IMR-90 (cell line): ENCODE data around the gene LATS1. TPM values are rescaled to one million over a fixed set of nuclear protein-coding genes. Genes with fewer than 3 reads are reported as not detected.

ENCODE experiments used
- ATAC-seq: fragments of 200-7000 bp; cut with Tn5 transposase; 2 replicates; pipeline ENCODE4 v1.9.1; 2020; ENCODE audit warnings: low read depth, mild to moderate bottlenecking, moderate library complexity
- BruUV-seq: library from RNA; stranded (reverse); fragments of 400-500 nt; replicated peaks from 2 replicates; lab custom pipeline; 2021; lab: Mats Ljungman, UMichigan
- CTCF ChIA-PET: fragments of 300-600 bp; formaldehyde crosslinking; extraction: SDS; loops from one replicate; lab custom pipeline; 2021; ENCODE audit warnings: antibody characterized with exemption; lab: Yijun Ruan, JAX
- POLR2A ChIA-PET: fragments of 300-600 bp; sonication (Branson Sonifier 250); formaldehyde crosslinking; loops from one replicate; lab custom pipeline; 2022; ENCODE audit warnings: antibody characterized with exemption; ENCODE audit not compliant: unreplicated experiment; lab: Charles Lee
- DNase-seq: peaks from one replicate; pipeline ENCODE4 v3.0.0; 2013
- H2AFZ ChIP-seq: replicated peaks from 2 replicates; pipeline ENCODE3; 2013; ENCODE audit warnings: low read length, mild to moderate bottlenecking; ENCODE audit not compliant: poor library complexity
- H2AK5ac ChIP-seq: 2 replicates; pipeline ENCODE4 v1.6.1; 2013; ENCODE audit warnings: low read depth, low read length, inconsistent platforms
- H2AK9ac ChIP-seq: replicated peaks from 2 replicates; pipeline ENCODE3; 2013; ENCODE audit warnings: mild to moderate bottlenecking, low read depth, low read length, moderate library complexity; ENCODE audit not compliant: poor library complexity
- H2BK120ac ChIP-seq: 2 replicates; pipeline ENCODE4 v1.6.1; 2013; ENCODE audit warnings: low read depth, low read length, inconsistent platforms
- H2BK15ac ChIP-seq: 3 replicates; pipeline ENCODE4 v1.6.1; 2013; ENCODE audit warnings: low read depth, low read length, inconsistent platforms
- H2BK20ac ChIP-seq: 2 replicates; pipeline ENCODE4 v1.6.1; 2013; ENCODE audit warnings: low read depth, mild to moderate bottlenecking, inconsistent platforms, low read length, moderate library complexity
- H2BK5ac ChIP-seq: 2 replicates; pipeline ENCODE4 v1.6.1; 2013; ENCODE audit warnings: mild to moderate bottlenecking, low read depth, low read length, inconsistent platforms; ENCODE audit not compliant: poor library complexity, severe bottlenecking
- H3K14ac ChIP-seq: replicated peaks from 2 replicates; pipeline ENCODE4 v1.6.1; 2013; ENCODE audit warnings: low read depth, low read length, inconsistent platforms
- H3K18ac ChIP-seq: 2 replicates; pipeline ENCODE4 v1.6.1; 2013; ENCODE audit warnings: low read depth, low read length, control low read depth
- H3K23ac ChIP-seq: 2 replicates; pipeline ENCODE4 v1.6.1; 2013; ENCODE audit warnings: low read depth, low read length, inconsistent platforms
- H3K27ac ChIP-seq: 2 replicates; pipeline ENCODE4 v1.5.1; 2013; ENCODE audit warnings: mild to moderate bottlenecking, control low read depth, low read length; ENCODE audit not compliant: insufficient read depth
- H3K27me3 ChIP-seq: 2 replicates; pipeline ENCODE4 v1.6.1; 2013; ENCODE audit warnings: low read length; ENCODE audit not compliant: control insufficient read depth, insufficient read depth
- H3K36me3 ChIP-seq: 2 replicates; pipeline ENCODE4 v1.6.1; 2013; ENCODE audit warnings: low read length, mixed read lengths; ENCODE audit not compliant: control insufficient read depth, insufficient read depth
- H3K4ac ChIP-seq: 2 replicates; pipeline ENCODE4 v1.6.1; 2013; ENCODE audit warnings: low read depth, low read length, inconsistent platforms
- H3K4me1 ChIP-seq: 2 replicates; pipeline ENCODE4 v1.6.1; 2013; ENCODE audit warnings: low read length, mixed read lengths; ENCODE audit not compliant: control insufficient read depth, insufficient read depth
- H3K4me2 ChIP-seq: 2 replicates; pipeline ENCODE4 v1.6.1; 2013; ENCODE audit warnings: low read depth, mild to moderate bottlenecking, control low read depth, low read length, moderate library complexity
- H3K4me3 ChIP-seq: 2 replicates; pipeline ENCODE4 v1.5.1; 2013; ENCODE audit warnings: low read depth, mild to moderate bottlenecking, control low read depth, low read length, moderate library complexity; ENCODE audit not compliant: insufficient read depth
- H3K56ac ChIP-seq: 2 replicates; pipeline ENCODE4 v1.6.1; 2013; ENCODE audit warnings: low read length, inconsistent platforms; ENCODE audit not compliant: insufficient read depth; ENCODE audit errors: extremely low read depth
- H3K79me1 ChIP-seq, 2 experiments: 2 replicates each; pipeline ENCODE4 v1.6.1; 2013; ENCODE audit warnings: low read length in 2 of 2, inconsistent platforms in 1 of 2, low read depth in 1 of 2
- H3K9ac ChIP-seq: 2 replicates; pipeline ENCODE4 v1.6.1; 2013; ENCODE audit warnings: low read depth, low read length, control low read depth
- H3K9me1 ChIP-seq: 2 replicates; pipeline ENCODE4 v1.6.1; 2013; ENCODE audit warnings: low read length, inconsistent platforms; ENCODE audit not compliant: insufficient read depth
- H3K9me3 ChIP-seq: 2 replicates; pipeline ENCODE4 v1.6.1; 2013; ENCODE audit warnings: low read length; ENCODE audit not compliant: control insufficient read depth, insufficient read depth
- H4K20me1 ChIP-seq: 2 replicates; pipeline ENCODE4 v1.6.1; 2013; ENCODE audit warnings: low read length, inconsistent platforms; ENCODE audit not compliant: insufficient read depth
- H4K5ac ChIP-seq: 2 replicates; pipeline ENCODE4 v1.6.1; 2013; ENCODE audit warnings: mild to moderate bottlenecking, low read depth, low read length, control low read depth
- H4K8ac ChIP-seq, 2 experiments: 2 replicates each; pipeline ENCODE4 v1.6.1; 2013; ENCODE audit warnings: low read depth in 2 of 2, low read length in 2 of 2, control low read depth in 1 of 2, inconsistent platforms in 1 of 2
- H4K91ac ChIP-seq: 2 replicates; pipeline ENCODE4 v1.6.1; 2013; ENCODE audit warnings: low read depth, low read length, inconsistent platforms; ENCODE audit not compliant: insufficient read depth
- BHLHE40 ChIP-seq: fragments of 150-350 bp; IDR thresholded peaks from 2 replicates; pipeline ENCODE4 v1.6.1; 2016; ENCODE audit warnings: mild to moderate bottlenecking, low read depth, low read length
- CEBPB ChIP-seq: IDR thresholded peaks from 2 replicates; pipeline ENCODE4 v1.6.1; 2012; ENCODE audit warnings: low read depth, low read length, improper control_type of control experiment
- CHD1 ChIP-seq: IDR thresholded peaks from 2 replicates; pipeline ENCODE4 v1.6.1; 2012; ENCODE audit warnings: low read depth, low read length, improper control_type of control experiment
- CTCF ChIP-seq: conservative IDR thresholded peaks from 2 replicates; pipeline ENCODE4 v1.5.1; 2012; ENCODE audit warnings: mild to moderate bottlenecking, low read depth, low read length, improper control_type of control experiment
- ELK1 ChIP-seq: fragments of 150-350 bp; IDR thresholded peaks from 2 replicates; pipeline ENCODE4 v1.6.1; 2016; ENCODE audit warnings: low read depth, mild to moderate bottlenecking, low read length, moderate library complexity, borderline replicate concordance
- FOS ChIP-seq: fragments of 150-350 bp; IDR thresholded peaks from 2 replicates; pipeline ENCODE4 v1.6.1; 2016; ENCODE audit warnings: low read depth, low read length
- MAFK ChIP-seq: IDR thresholded peaks from 2 replicates; pipeline ENCODE4 v1.6.1; 2012; ENCODE audit warnings: low read depth, low read length, improper control_type of control experiment
- MAZ ChIP-seq: IDR thresholded peaks from 2 replicates; pipeline ENCODE4 v1.6.1; 2012; ENCODE audit warnings: low read depth, mild to moderate bottlenecking, low read length, improper control_type of control experiment, moderate library complexity, borderline replicate concordance
- MXI1 ChIP-seq: IDR thresholded peaks from 2 replicates; pipeline ENCODE4 v1.6.1; 2012; ENCODE audit warnings: low read depth, mild to moderate bottlenecking, low read length, moderate library complexity, borderline replicate concordance
- NFE2L2 ChIP-seq: fragments of 150-350 bp; IDR thresholded peaks from 2 replicates; pipeline ENCODE4 v1.6.1; 2016; ENCODE audit warnings: low read depth, mild to moderate bottlenecking, low read length
- POLR2A ChIP-seq: IDR thresholded peaks from 2 replicates; pipeline ENCODE4 v1.6.1; 2012; ENCODE audit warnings: mild to moderate bottlenecking, low read depth, low read length
- RAD21 ChIP-seq: IDR thresholded peaks from 2 replicates; pipeline ENCODE4 v1.6.1; 2012; ENCODE audit warnings: low read length, improper control_type of control experiment
- RCOR1 ChIP-seq: IDR thresholded peaks from 2 replicates; pipeline ENCODE4 v1.6.1; 2012; ENCODE audit warnings: mild to moderate bottlenecking, low read length, improper control_type of control experiment; ENCODE audit not compliant: insufficient replicate concordance
- RFX5 ChIP-seq: IDR thresholded peaks from 2 replicates; pipeline ENCODE4 v1.8.0; 2012; ENCODE audit warnings: low read depth, mild to moderate bottlenecking, low read length, moderate library complexity
- SMC3 ChIP-seq: fragments of 150-350 bp; IDR thresholded peaks from 2 replicates; pipeline ENCODE4 v1.6.1; 2016; ENCODE audit warnings: low read depth, mild to moderate bottlenecking, antibody characterized with exemption, low read length, moderate library complexity
- WGBS, 2 experiments: methylation state at CpG; one replicate each; pipeline versions ENCODE4 v1.1.5 to v1.1.7; 2013; ENCODE audit warnings: missing lambda C conversion rate in 2 of 2; ENCODE audit not compliant: insufficient read length in 1 of 2; ENCODE audit errors: extremely low coverage in 2 of 2; 5-methylcytosine and 5-hydroxymethylcytosine counted together
- dilution Hi-C: fragments of 300-500 bp; cut with HindIII; formaldehyde crosslinking; loops from one replicate; pipeline ENCODE4 v1.14.3; 2018; ENCODE audit warnings: low sequenced_read_pairs; ENCODE audit not compliant: unreplicated experiment
- in situ Hi-C: fragments of 300-500 bp; cut with MboI; formaldehyde crosslinking; loops from 3 replicates; pipeline ENCODE4 v1.14.3; 2019; ENCODE audit warnings: low sequenced_read_pairs, inconsistent platforms, mixed read lengths
- intact Hi-C: fragments of 100-400 bp; cut with micrococcal nuclease; formaldehyde crosslinking; loops from 2 replicates; pipeline ENCODE4 v1.10.0; 2022
- polyA plus RNA-seq, 3 experiments: library from polyadenylated mRNA; depleted of rRNA; stranded (reverse); fragments of >200 nt; gene quantifications; 2 replicates each; pipeline ENCODE4 v1.2.3, GENCODE V29; 2012; ENCODE audit warnings: low replicate concordance in 1 of 3
- total RNA-seq: library from RNA; depleted of rRNA; stranded (reverse); fragments of >200 nt; gene quantifications from 2 replicates; pipeline ENCODE4 v1.2.3, GENCODE V29; 2012
- TF ChIP-seq, protein P1 (sequence below): fragments of 150-350 bp; IDR thresholded peaks from 2 replicates; pipeline ENCODE4 v1.6.1; 2017; ENCODE audit warnings: mild to moderate bottlenecking, antibody characterized with exemption, low read length, low read depth

Gene LATS1
- total and polyA plus RNA-seq, 2 of the 4 experiments (the other 2 are of a cell fraction) = 7.9 to 20.1 TPM

GRCh38 chr6:149711711-149712110 is 6.2 kb downstream of the LATS1 start:
- ChIA-PET POLR2A (no interaction called here), CTCF (no interaction called here)
- no peak overlapping the region for H4K5ac ChIP-seq
- no CpG with 5 or more reads among the region's 5 CpGs for WGBS, 2 experiments
- H2BK120ac ChIP-seq = no peak overlapping the region
- no peak overlapping the region for H3K14ac ChIP-seq
- H3K18ac ChIP-seq = no peak overlapping the region
- in situ Hi-C loops (no loop called here), dilution Hi-C loops (no loop called here), intact Hi-C loops (no loop called here)
- H4K8ac ChIP-seq = no peak overlapping the region
- no peak overlapping the region for H2AFZ ChIP-seq
- TF ChIP-seq RFX5 (no peak), CEBPB (no peak), RAD21 (no peak), CTCF (no peak), SMC3 (no peak), MAFK (no peak), NFE2L2 (no peak), ELK1 (no peak), POLR2A (no peak), MAZ (no peak), RCOR1 (no peak), MXI1 (no peak), BHLHE40 (no peak), CHD1 (no peak), FOS (no peak)
- TF ChIP-seq, protein P1, sequence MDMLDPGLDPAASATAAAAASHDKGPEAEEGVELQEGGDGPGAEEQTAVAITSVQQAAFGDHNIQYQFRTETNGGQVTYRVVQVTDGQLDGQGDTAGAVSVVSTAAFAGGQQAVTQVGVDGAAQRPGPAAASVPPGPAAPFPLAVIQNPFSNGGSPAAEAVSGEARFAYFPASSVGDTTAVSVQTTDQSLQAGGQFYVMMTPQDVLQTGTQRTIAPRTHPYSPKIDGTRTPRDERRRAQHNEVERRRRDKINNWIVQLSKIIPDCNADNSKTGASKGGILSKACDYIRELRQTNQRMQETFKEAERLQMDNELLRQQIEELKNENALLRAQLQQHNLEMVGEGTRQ = no peak
- H3K79me1 ChIP-seq = peaks cover 12 to 42% of the 10 kb centered on the region in 2 experiments; a peak in 3 of 4 replicates
- H3K4me2 ChIP-seq = no peak overlapping the region
- ATAC-seq (no peak), DNase-seq (no peak)
- H3K9ac ChIP-seq = no peak overlapping the region
- H3K9me3 ChIP-seq = no peaks in the 10 kb centered on the region
- H2BK5ac ChIP-seq = no peak overlapping the region
- H2BK15ac ChIP-seq = no peak overlapping the region
- H4K20me1 ChIP-seq = peaks cover 41% of the 10 kb centered on the region
- H3K36me3 ChIP-seq = peaks cover 2% of the 10 kb centered on the region; the same call in 1 of the 2 replicates
- no peak overlapping the region for H3K27ac ChIP-seq
- H2BK20ac ChIP-seq = no peak overlapping the region
- peaks cover 2% of the 10 kb centered on the region; the same call in 1 of the 2 replicates for H3K4me1 ChIP-seq
- no TSS peak for BruUV-seq
- no peak overlapping the region for H3K23ac ChIP-seq
- H4K91ac ChIP-seq = no peak overlapping the region
- H3K56ac ChIP-seq = no peak overlapping the region
- no peak overlapping the region for H2AK9ac ChIP-seq
- H2AK5ac ChIP-seq = no peak overlapping the region
- peaks cover 11% of the 10 kb centered on the region for H3K9me1 ChIP-seq
- no peak overlapping the region for H3K4ac ChIP-seq
- H3K27me3 ChIP-seq = no peaks in the 10 kb centered on the region
- no peak overlapping the region for H3K4me3 ChIP-seq
